Kidney (tissue), 14 donors: ENCODE data around the gene ERBB4. TPM values are rescaled to one million over a fixed set of nuclear protein-coding genes. Genes with fewer than 3 reads are reported as not detected.

ENCODE experiments used
- DNase-seq, 5 donors: peaks; one replicate each; pipeline ENCODE4 v3.0.0-alpha.2; 2013 to 2020
- FAIRE-seq: peaks from 2 replicates; lab custom pipeline; 2012; peaks lifted over from hg19 to GRCh38; lab: Jason Lieb, UNC
- H3K27ac ChIP-seq, 2 donors: one replicate each; pipeline ENCODE4 v1.7.0; 2013; ENCODE audit warnings: low read depth in 2 of 2, low read length in 2 of 2, inconsistent platforms in 1 of 2
- H3K27me3 ChIP-seq: one replicate; pipeline ENCODE4 v1.7.1; 2013; ENCODE audit warnings: low read length, inconsistent platforms; ENCODE audit not compliant: control insufficient read depth, insufficient read depth
- H3K36me3 ChIP-seq, 3 donors: one replicate each; pipeline versions ENCODE4 v1.7.0 to v1.7.1; 2013; ENCODE audit warnings: low read length in 3 of 3, control low read depth in 1 of 3, inconsistent platforms in 1 of 3; ENCODE audit not compliant: insufficient read depth in 3 of 3, control insufficient read depth in 2 of 3
- H3K4me1 ChIP-seq, 3 donors: one replicate each; pipeline versions ENCODE4 v1.7.0 to v1.7.1; 2013; ENCODE audit warnings: low read length in 3 of 3, inconsistent platforms in 1 of 3, low read depth in 1 of 3; ENCODE audit not compliant: control insufficient read depth in 2 of 3, insufficient read depth in 2 of 3
- H3K4me3 ChIP-seq, 3 donors: one replicate each; pipeline versions ENCODE4 v1.7.0 to v1.8.1; 2013; ENCODE audit warnings: low read length in 3 of 3, control low read depth in 1 of 3, inconsistent platforms in 1 of 3
- H3K9ac ChIP-seq, 3 donors: one replicate each; pipeline versions ENCODE4 v1.7.0 to v1.7.1; 2013; ENCODE audit warnings: low read length in 3 of 3, control low read depth in 1 of 3, inconsistent platforms in 1 of 3
- H3K9me3 ChIP-seq, 3 donors: one replicate each; pipeline versions ENCODE4 v1.7.0 to v1.7.1; 2013; ENCODE audit warnings: low read length in 3 of 3, control low read depth in 1 of 3, inconsistent platforms in 1 of 3; ENCODE audit not compliant: control insufficient read depth in 2 of 3, insufficient read depth in 1 of 3
- CTCF ChIP-seq: IDR thresholded peaks from 3 replicates; pipeline ENCODE4 v1.5.1; 2012; ENCODE audit warnings: mild to moderate bottlenecking, moderate library complexity, borderline replicate concordance; ENCODE audit not compliant: insufficient read depth; ENCODE audit errors: extremely low read depth
- intact Hi-C: fragments of 100-400 bp; cut with DNase I; formaldehyde crosslinking; loops from one replicate; pipeline ENCODE4 v1.11.1; 2022
- polyA plus RNA-seq: library from polyadenylated mRNA; stranded (reverse); fragments of 350-450 nt; fragmentation: Illumina TruSeq; extraction: RNeasy Lipid Tissue Mini Kit (QIAGEN cat#74804); gene quantifications from one replicate; pipeline ENCODE4 v1.2.3, GENCODE V29; 2014; ENCODE audit warnings: low read depth, low replicate concordance; ENCODE audit not compliant: insufficient read depth
- total RNA-seq: library from RNA; stranded (reverse); fragmentation: NEBNext Ultra II Directional; extraction: Animal tissue kit (Norgen Biotek cat#: 25700); gene quantifications from one replicate; pipeline ENCODE4 v1.2.1, GENCODE V29; 2021
- donor health status: control.
- donor health status: control.
- donor health status: control.
- donor health status: control.
- donor health status: control.
- donor health status: DM: yes; HTN: yes; CAD: no.
- donor health status: Normal renal cell carcinoma (clear cell type).

ERBB4 gene
- total and polyA plus RNA-seq, 2 donors from 2014 or later: 3.9 to 152 TPM

- no peaks in the 10 kb centered on the region for H3K9me3 ChIP-seq
- DNase-seq (no peak), FAIRE-seq (no peak)
- no peak overlapping the region for H3K27ac ChIP-seq
- no peaks in the 10 kb centered on the region for H3K36me3 ChIP-seq
- TF ChIP-seq CTCF: no peak
- intact Hi-C loops: no loop called here
- no peak overlapping the region for H3K9ac ChIP-seq
- no peaks in the 10 kb centered on the region for H3K27me3 ChIP-seq
- H3K4me1 ChIP-seq: peaks cover 0 to 4% (median 0%) of the 10 kb centered on the region in 3 donors
- H3K4me3 ChIP-seq: no peak overlapping the region
Measured at GRCh38 chr2:212145121-212145520, 393.5 kb downstream of the ERBB4 start.

- Histone ChIP-seq H3K4me1 (peaks cover 0 to 4% (median 0%) of the 10 kb centered on the region in 3 donors), H3K4me3 (no peak overlapping the region), H3K27ac (no peak overlapping the region), H3K9me3 (no peaks in the 10 kb centered on the region), H3K36me3 (no peaks in the 10 kb centered on the region), H3K27me3 (no peaks in the 10 kb centered on the region), H3K9ac (no peak overlapping the region)
- intact Hi-C loops: no loop called here
- FAIRE-seq: no peak
- DNase-seq: no peak
- no peak for TF ChIP-seq CTCF
Measured at GRCh38 chr2:212142631-212143030, 396.0 kb downstream of the ERBB4 start.

GRCh38 chr2:212141499-212141898, 397.1 kb downstream of the ERBB4 start:
- intact Hi-C loops: no loop called here
- peaks cover 0 to 4% (median 0%) of the 10 kb centered on the region in 3 donors for H3K4me1 ChIP-seq
- no peak overlapping the region for H3K27ac ChIP-seq
- TF ChIP-seq CTCF: no peak
- H3K4me3 ChIP-seq: no peak overlapping the region
- DNase-seq (no peak), FAIRE-seq (no peak)
- no peak overlapping the region for H3K9ac ChIP-seq
- H3K9me3 ChIP-seq: no peaks in the 10 kb centered on the region
- no peaks in the 10 kb centered on the region for H3K36me3 ChIP-seq
- no peaks in the 10 kb centered on the region for H3K27me3 ChIP-seq

GRCh38 chr2:212136216-212136795, 402.3 kb downstream of the ERBB4 start:
- Histone ChIP-seq H3K9me3 (no peaks in the 10 kb centered on the region), H3K4me3 (no peak overlapping the region), H3K9ac (no peak overlapping the region), H3K27ac (no peak overlapping the region), H3K27me3 (no peaks in the 10 kb centered on the region), H3K4me1 (no peaks in the 10 kb centered on the region), H3K36me3 (no peaks in the 10 kb centered on the region)
- DNase-seq (no peak), FAIRE-seq (no peak)
- TF ChIP-seq CTCF: no peak
- intact Hi-C loops: no loop called here
